ENCODE measurements around the gene NAT9. TPM values are rescaled to one million over a fixed set of nuclear protein-coding genes. Genes with fewer than 3 reads are reported as not detected.

Gene NAT9
- total RNA-seq, 1 donor from 2014 or later: 48.9 TPM

DNA sequence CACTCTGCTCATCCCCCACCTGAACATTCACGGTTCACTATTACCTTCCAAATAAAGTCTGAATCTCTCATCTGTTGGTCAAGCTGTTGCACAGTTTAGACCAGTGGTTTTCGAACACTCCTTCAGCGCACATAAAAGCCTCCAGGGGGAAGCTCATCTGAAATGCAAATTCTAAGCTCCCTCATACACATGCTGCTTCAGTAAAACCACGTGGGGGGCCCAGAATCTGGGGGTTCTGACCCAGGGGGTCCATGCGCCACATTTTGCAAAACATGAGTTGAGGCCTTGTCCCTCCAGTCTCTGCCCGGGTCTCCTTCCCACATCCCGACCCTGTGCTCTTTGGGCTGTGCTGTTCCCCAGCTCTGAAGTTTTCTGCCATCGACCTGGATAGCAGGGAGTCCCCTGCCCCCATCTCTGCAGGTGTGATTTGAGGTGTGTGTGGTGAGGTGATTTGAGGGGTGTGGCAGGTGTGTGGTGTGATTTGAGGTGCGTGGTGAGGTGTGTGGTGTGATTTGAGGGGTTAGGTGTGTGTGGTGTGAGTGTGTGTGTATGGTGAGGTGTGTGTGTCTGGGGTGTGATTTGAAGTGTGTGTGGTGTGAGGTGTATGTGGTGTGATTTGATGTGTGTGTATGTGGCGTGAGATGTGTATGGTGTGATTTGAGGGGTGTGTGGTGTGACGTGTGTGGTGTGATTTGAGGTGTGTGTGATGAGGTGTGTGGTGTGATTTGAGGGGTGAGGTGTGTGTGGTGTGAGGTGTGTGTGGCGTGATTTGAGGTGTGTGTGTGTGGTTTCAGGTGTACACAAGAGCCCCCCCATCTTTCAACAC is 43.9 kb downstream of the NAT9 start:
- Mint-ChIP-seq H3K4me3 (ENCODE audit: unreplicated experiment) (no peak overlapping the region), H3K36me3 (ENCODE audit: low read depth) (no peaks in the 10 kb centered on the region), H3K27me3 (ENCODE audit: low read depth) (peaks cover 17% of the 10 kb centered on the region), H3K4me1 (ENCODE audit: low read depth) (peaks cover 3% of the 10 kb centered on the region), H3K27ac (ENCODE audit: unreplicated experiment) (no peak overlapping the region), H3K9me3 (ENCODE audit: low read depth) (no peaks in the 10 kb centered on the region)
- TF ChIP-seq, protein P1, sequence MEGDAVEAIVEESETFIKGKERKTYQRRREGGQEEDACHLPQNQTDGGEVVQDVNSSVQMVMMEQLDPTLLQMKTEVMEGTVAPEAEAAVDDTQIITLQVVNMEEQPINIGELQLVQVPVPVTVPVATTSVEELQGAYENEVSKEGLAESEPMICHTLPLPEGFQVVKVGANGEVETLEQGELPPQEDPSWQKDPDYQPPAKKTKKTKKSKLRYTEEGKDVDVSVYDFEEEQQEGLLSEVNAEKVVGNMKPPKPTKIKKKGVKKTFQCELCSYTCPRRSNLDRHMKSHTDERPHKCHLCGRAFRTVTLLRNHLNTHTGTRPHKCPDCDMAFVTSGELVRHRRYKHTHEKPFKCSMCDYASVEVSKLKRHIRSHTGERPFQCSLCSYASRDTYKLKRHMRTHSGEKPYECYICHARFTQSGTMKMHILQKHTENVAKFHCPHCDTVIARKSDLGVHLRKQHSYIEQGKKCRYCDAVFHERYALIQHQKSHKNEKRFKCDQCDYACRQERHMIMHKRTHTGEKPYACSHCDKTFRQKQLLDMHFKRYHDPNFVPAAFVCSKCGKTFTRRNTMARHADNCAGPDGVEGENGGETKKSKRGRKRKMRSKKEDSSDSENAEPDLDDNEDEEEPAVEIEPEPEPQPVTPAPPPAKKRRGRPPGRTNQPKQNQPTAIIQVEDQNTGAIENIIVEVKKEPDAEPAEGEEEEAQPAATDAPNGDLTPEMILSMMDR (IDR thresholded peaks at IDR 0.05): no peak
- no peak for DNase-seq (ENCODE audit: low spot score)

GRCh38 chr17:74731347-74731605 is 44.9 kb downstream of the NAT9 start:
- peaks cover 13% of the 10 kb centered on the region for H3K27me3 Mint-ChIP-seq (ENCODE audit: low read depth)
- TF ChIP-seq, protein P1 (IDR thresholded peaks at IDR 0.05): no peak
- no peak overlapping the region for H3K27ac Mint-ChIP-seq (ENCODE audit: unreplicated experiment)
- H3K36me3 Mint-ChIP-seq (ENCODE audit: low read depth): no peaks in the 10 kb centered on the region
- no peak overlapping the region for H3K4me3 Mint-ChIP-seq (ENCODE audit: unreplicated experiment)
- H3K4me1 Mint-ChIP-seq (ENCODE audit: low read depth): no peaks in the 10 kb centered on the region
- DNase-seq (ENCODE audit: low spot score): no peak
- H3K9me3 Mint-ChIP-seq (ENCODE audit: low read depth): no peaks in the 10 kb centered on the region

DNA sequence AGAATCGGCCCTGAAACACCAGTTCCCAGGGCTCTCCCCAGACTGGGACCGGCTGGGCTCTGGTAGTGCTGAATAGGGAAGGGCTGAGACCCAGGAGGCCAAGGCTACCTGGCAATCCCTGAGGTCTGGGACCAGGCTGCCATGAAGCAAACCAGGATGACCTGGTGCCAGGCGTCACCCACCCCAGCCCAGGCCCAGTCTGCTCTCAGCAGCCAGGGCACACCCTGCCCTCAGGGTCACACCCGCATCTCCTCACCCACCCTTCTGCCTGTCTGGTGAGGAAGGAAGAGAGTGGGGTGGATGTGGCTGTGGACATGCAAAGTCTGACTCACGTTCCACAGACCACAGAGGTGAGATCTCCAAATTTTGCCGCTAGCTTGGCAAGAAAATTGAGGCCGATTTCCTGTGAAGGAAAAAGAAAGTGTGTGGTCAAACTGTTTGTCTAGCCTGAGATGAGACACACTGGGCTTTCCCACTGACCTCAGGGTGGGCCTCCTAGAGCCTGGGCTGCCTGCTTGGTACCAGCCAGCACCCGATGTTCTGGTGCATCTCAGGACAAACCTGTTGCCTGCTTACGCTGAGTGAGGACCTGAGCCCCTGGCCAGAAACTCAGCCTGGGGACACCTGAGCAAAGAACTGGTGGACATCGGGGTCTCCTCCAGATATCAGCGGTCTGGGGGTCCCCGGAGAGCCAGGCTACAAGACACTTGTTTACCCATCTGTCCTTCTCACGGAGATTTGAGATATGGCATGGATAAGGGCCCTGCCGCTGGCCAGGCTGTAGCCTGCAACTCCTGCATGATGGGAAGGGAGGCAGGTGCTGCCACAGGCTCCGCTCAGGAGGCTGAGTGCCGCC is 45.4 kb downstream of the NAT9 start:
- no peaks in the 10 kb centered on the region for H3K36me3 Mint-ChIP-seq (ENCODE audit: low read depth)
- H3K27ac Mint-ChIP-seq (ENCODE audit: unreplicated experiment): no peak overlapping the region
- H3K27me3 Mint-ChIP-seq (ENCODE audit: low read depth): peaks cover 8% of the 10 kb centered on the region
- no peaks in the 10 kb centered on the region for H3K9me3 Mint-ChIP-seq (ENCODE audit: low read depth)
- TF ChIP-seq, protein P1 (IDR thresholded peaks at IDR 0.05): no peak
- H3K4me1 Mint-ChIP-seq (ENCODE audit: low read depth): no peaks in the 10 kb centered on the region
- no peak for DNase-seq (ENCODE audit: low spot score)
- no peak overlapping the region for H3K4me3 Mint-ChIP-seq (ENCODE audit: unreplicated experiment)

DNA sequence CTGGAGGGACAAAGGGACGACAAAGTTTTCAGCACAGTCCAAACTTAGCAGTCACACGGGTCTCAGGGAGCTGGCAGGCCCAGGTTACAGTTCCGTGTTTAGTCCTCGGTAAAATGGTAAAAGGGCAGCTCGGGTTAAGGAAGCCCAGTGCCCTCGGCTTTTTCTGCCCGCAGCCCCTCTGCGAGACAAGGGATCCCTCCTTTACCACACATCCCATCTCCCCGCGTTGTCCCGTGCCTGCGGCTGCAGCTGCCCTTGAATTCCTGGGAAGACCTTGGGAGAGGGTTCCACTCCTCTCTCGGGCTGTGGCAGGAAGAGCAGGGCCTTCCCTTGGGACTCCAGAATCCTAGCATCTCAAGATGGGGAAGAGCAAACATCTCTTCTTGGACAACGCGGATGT is 46.3 kb downstream of the NAT9 start:
- no peak overlapping the region for H3K4me3 Mint-ChIP-seq (ENCODE audit: unreplicated experiment)

GRCh38 chr17:74729368-74729767 is 46.8 kb downstream of the NAT9 start:
- Mint-ChIP-seq H3K27ac (ENCODE audit: unreplicated experiment) (no peak overlapping the region), H3K4me3 (ENCODE audit: unreplicated experiment) (no peak overlapping the region), H3K36me3 (ENCODE audit: low read depth) (no peaks in the 10 kb centered on the region), H3K9me3 (ENCODE audit: low read depth) (no peaks in the 10 kb centered on the region), H3K27me3 (ENCODE audit: low read depth) (peaks cover 11% of the 10 kb centered on the region), H3K4me1 (ENCODE audit: low read depth) (no peaks in the 10 kb centered on the region)
- no peak for DNase-seq (ENCODE audit: low spot score)
- TF ChIP-seq, protein P1 (IDR thresholded peaks at IDR 0.05): no peak

More for the DNA sequence above, 46.3 kb downstream of the NAT9 start:
- Mint-ChIP-seq H3K27ac (ENCODE audit: unreplicated experiment) (no peak overlapping the region), H3K27me3 (ENCODE audit: low read depth) (peaks cover 8% of the 10 kb centered on the region), H3K36me3 (ENCODE audit: low read depth) (no peaks in the 10 kb centered on the region), H3K9me3 (ENCODE audit: low read depth) (no peaks in the 10 kb centered on the region), H3K4me1 (ENCODE audit: low read depth) (no peaks in the 10 kb centered on the region)
- no peak for DNase-seq (ENCODE audit: low spot score)
- TF ChIP-seq, protein P1 (IDR thresholded peaks at IDR 0.05): no peak

Measured in chondrocyte (in vitro differentiated cells).